ENCODE measurements around the gene SNPH. TPM values are rescaled to one million over a fixed set of nuclear protein-coding genes. Genes with fewer than 3 reads are reported as not detected.
A peak's percentile ranks its signal among the peaks of the same experiment; 100 is the strongest.
"Not testable (repeated sequence)": the region's sequence is repeated elsewhere in the genome, so short reads cannot be mapped to it uniquely, and the experiment has no call there.

Gene SNPH, protein sequence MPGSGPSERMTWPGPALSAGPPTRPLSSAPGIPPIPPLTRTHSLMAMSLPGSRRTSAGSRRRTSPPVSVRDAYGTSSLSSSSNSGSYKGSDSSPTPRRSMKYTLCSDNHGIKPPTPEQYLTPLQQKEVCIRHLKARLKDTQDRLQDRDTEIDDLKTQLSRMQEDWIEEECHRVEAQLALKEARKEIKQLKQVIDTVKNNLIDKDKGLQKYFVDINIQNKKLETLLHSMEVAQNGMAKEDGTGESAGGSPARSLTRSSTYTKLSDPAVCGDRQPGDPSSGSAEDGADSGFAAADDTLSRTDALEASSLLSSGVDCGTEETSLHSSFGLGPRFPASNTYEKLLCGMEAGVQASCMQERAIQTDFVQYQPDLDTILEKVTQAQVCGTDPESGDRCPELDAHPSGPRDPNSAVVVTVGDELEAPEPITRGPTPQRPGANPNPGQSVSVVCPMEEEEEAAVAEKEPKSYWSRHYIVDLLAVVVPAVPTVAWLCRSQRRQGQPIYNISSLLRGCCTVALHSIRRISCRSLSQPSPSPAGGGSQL
- 3.1 TPM for total RNA-seq
- 3.1 TPM for polyA plus RNA-seq (ENCODE audit: insufficient read depth, low read depth, low replicate concordance)
- long read RNA-seq, donor 1 = 0 reads
- long read RNA-seq, donor 2, full-length matches to known transcripts = 1 of 1 reads
- long read RNA-seq, donor 2, partial matches to known transcripts = 0 of 1 reads
- long read RNA-seq, donor 2, other reads (novel, unspliced or antisense) = 0 of 1 reads
- long read RNA-seq, donor 3 = 0 reads
- long read RNA-seq, donor 4 = 0 reads
- long read RNA-seq, donor 5 = 0 reads
- long read RNA-seq, donor 6 = 0 reads
- long read RNA-seq, donor 7, partial matches to known transcripts = 0 of 8 reads
- long read RNA-seq, donor 7, other reads (novel, unspliced or antisense) = 8 of 8 reads
- long read RNA-seq, donor 8 = 0 reads
- long read RNA-seq, donor 9 = 0 reads
- long read RNA-seq, donor 10 = 0 reads

DNA sequence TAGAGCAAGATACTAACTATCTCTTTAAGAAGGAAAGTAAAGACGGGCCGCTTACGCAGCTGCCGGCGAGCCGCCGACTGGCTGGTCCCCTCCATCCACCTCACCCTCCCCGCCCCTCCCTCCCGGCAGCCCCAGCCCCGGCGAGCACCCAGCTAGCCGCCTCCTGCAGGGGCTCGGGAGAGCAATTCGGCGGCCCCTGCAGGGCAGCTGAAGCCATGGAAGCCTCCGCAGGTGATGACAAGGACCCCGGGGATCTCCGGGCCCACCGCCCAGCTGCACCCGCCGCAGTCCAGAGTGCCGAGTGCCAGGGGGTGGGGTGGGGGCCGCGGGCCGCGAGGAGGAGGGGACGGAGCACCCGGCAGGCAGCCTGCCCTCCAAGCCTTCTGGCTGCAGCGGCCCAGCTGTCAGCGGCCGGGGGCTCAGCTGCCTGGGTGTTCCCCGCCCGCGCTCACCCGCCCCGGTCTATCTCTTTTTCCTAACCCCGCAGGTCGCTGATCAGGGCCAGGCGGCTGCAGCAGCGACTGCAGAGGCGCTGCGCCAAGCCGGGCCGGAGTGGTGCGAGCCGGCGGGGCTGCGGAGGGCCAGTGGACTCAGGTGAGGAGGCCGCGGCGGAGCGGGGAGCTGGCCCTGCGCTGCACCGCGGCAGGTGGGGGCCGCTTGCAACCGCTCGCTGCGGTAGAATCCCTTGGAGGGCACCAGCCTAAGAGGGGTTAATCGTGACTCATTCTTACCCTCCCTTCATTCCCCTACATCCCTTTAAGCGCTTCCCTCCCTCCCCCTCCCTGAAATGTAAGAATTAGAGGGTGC is at the start of gene SNPH:
TSS of gene SNPH (plus strand) at position 128 of the 807 bp plus-strand sequence. CDS start 29,946 bp downstream, outside the sequence.
- H3K9ac ChIP-seq (ENCODE audit: low read length in 3 of 3) = peak within 1 kb of the TSS in 1 of 3 donors; percentile 60
- H3K27ac ChIP-seq (ENCODE audit: low read depth in 2 of 2, low read length in 2 of 2) = no peak within 1 kb of the TSS
- TF ChIP-seq, protein P1, sequence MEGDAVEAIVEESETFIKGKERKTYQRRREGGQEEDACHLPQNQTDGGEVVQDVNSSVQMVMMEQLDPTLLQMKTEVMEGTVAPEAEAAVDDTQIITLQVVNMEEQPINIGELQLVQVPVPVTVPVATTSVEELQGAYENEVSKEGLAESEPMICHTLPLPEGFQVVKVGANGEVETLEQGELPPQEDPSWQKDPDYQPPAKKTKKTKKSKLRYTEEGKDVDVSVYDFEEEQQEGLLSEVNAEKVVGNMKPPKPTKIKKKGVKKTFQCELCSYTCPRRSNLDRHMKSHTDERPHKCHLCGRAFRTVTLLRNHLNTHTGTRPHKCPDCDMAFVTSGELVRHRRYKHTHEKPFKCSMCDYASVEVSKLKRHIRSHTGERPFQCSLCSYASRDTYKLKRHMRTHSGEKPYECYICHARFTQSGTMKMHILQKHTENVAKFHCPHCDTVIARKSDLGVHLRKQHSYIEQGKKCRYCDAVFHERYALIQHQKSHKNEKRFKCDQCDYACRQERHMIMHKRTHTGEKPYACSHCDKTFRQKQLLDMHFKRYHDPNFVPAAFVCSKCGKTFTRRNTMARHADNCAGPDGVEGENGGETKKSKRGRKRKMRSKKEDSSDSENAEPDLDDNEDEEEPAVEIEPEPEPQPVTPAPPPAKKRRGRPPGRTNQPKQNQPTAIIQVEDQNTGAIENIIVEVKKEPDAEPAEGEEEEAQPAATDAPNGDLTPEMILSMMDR (IDR thresholded peaks at IDR 0.05; ENCODE audit: borderline replicate concordance, extremely low read depth, insufficient read depth) = no peak
- DNase-seq (peak; percentile 64 to 82 (median 78)), FAIRE-seq (no peak)
- H3K9me3 ChIP-seq (ENCODE audit: control insufficient read depth in 2 of 3, insufficient read depth in 1 of 3, low read length in 3 of 3) = no peaks in the 10 kb centered on the region
- intact Hi-C loops (cut with DNase I) = no loop called here
- H3K4me3 ChIP-seq (ENCODE audit: low read length in 3 of 3) = peak within 1 kb of the TSS; percentile 52 to 62 (median 61)
- no peaks in the 10 kb centered on the region for H3K36me3 ChIP-seq (ENCODE audit: control insufficient read depth in 2 of 3, insufficient read depth in 3 of 3, low read length in 3 of 3)
- H3K4me1 ChIP-seq (ENCODE audit: control insufficient read depth in 2 of 3, insufficient read depth in 2 of 3, low read depth in 1 of 3, low read length in 3 of 3) = peaks cover 0 to 9% (median 0%) of the 10 kb centered on the region in 3 donors
- no peaks in the 10 kb centered on the region for H3K27me3 ChIP-seq (ENCODE audit: control insufficient read depth, insufficient read depth, low read length)

DNA sequence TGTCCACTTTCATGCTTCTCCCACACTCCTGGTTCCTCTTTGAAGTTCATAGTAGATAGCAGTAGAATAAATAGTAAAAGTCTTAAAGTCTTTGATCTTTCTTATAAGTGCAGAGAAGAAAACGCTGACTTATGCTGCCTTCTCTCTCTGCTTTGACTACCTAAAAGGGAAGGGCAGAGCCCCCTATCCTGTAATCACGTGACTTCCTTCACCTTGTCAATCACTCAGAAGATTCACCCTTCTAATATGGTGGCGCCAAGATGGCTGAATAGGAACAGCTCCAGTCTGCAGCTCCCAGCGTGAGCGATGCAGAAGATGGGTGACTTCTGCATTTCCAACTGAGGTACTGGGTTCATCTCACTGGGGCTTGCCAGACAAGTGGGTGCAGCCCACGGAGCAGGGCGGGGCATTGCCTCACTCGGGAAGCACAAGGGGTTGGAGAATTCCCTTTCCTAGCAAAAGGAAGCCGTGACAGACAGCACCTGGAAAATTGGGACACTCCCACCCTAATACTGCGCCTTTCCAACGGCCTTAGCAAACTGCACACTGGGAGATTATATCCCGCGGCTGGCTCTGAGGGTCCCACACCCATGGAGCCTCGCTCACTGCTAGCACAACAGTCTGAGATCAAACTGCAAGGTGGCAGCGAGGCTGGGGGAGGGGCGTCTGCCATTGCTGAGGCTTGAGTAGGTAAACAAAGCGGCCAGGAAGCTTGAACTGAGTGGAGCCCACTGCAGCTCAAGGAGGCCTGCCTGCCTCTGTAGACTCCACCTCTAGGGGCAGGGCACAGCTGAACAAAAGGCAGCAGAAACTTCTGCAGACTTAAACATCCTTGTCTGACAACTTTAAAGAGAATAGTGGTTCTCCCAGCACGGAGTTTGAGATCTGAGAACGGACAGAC is 49.3 kb upstream of the SNPH start:
- H3K9ac ChIP-seq (ENCODE audit: low read length in 3 of 3); H3K27me3 ChIP-seq (ENCODE audit: control insufficient read depth, insufficient read depth, low read length); H3K36me3 ChIP-seq (ENCODE audit: control insufficient read depth in 2 of 3, insufficient read depth in 3 of 3, low read length in 3 of 3); H3K27ac ChIP-seq (ENCODE audit: low read depth in 2 of 2, low read length in 2 of 2); intact Hi-C loops (cut with DNase I); DNase-seq; FAIRE-seq; H3K4me1 ChIP-seq (ENCODE audit: control insufficient read depth in 2 of 3, insufficient read depth in 2 of 3, low read depth in 1 of 3, low read length in 3 of 3); H3K9me3 ChIP-seq (ENCODE audit: control insufficient read depth in 2 of 3, insufficient read depth in 1 of 3, low read length in 3 of 3); H3K4me3 ChIP-seq (ENCODE audit: low read length in 3 of 3): not testable (repeated sequence)

DNA sequence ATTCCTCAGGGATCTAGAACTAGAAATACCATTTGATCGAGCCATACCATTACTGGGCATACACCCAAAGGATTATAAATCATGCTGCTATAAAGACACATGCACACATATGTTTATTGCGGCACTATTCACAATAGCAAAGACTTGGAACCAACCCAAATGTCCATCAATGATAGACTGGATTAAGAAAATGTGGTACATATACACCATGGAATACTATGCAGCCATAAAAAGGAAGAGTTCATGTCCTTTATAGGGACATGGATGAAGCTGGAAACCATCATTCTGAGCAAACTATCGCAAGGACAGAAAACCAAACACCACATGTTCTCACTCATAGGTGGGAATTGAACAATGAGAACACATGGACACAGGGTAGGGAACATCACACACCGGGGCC is 43.3 kb upstream of the SNPH start:
- H3K4me3 ChIP-seq (ENCODE audit: low read length in 3 of 3); H3K27ac ChIP-seq (ENCODE audit: low read depth in 2 of 2, low read length in 2 of 2); FAIRE-seq; H3K9me3 ChIP-seq (ENCODE audit: control insufficient read depth in 2 of 3, insufficient read depth in 1 of 3, low read length in 3 of 3); H3K9ac ChIP-seq (ENCODE audit: low read length in 3 of 3); intact Hi-C loops (cut with DNase I); H3K4me1 ChIP-seq (ENCODE audit: control insufficient read depth in 2 of 3, insufficient read depth in 2 of 3, low read depth in 1 of 3, low read length in 3 of 3); H3K27me3 ChIP-seq (ENCODE audit: control insufficient read depth, insufficient read depth, low read length); DNase-seq; H3K36me3 ChIP-seq (ENCODE audit: control insufficient read depth in 2 of 3, insufficient read depth in 3 of 3, low read length in 3 of 3): not testable (repeated sequence)
